Tibial nerve (tissue), 4 donors: ENCODE results near the gene TUB. TPM values are rescaled to one million over a fixed set of nuclear protein-coding genes. Genes with fewer than 3 reads are reported as not detected.

Experiments
- DNase-seq, 2 donors: peaks; one replicate each; pipeline ENCODE4 v3.0.0-alpha.2; 2019; ENCODE audit warnings: low spot score in 2 of 2
- H3K27ac ChIP-seq, 4 donors: fragments of 200-600 bp; sonication (generic) in 3 of 4; one replicate each; pipeline ENCODE4 v1.5.1; 2017 to 2019; ENCODE audit warnings: mild to moderate bottlenecking in 1 of 4
- H3K27me3 ChIP-seq, 2 donors: fragments of 200-600 bp; sonication (generic) in 1 of 2; one replicate each; pipeline versions ENCODE4 v1.5.1 to v1.6.0; 2017 to 2019
- H3K36me3 ChIP-seq, 3 donors: fragments of 200-600 bp; sonication (generic); one replicate each; pipeline ENCODE4 v1.5.1; 2018 to 2019
- H3K4me1 ChIP-seq, 4 donors: fragments of 200-600 bp; sonication (generic) in 3 of 4; one replicate each; pipeline ENCODE4 v1.5.1; 2017 to 2019
- H3K4me3 ChIP-seq, 4 donors: fragments of 200-600 bp; sonication (generic) in 3 of 4; one replicate each; pipeline ENCODE4 v1.5.1; 2017 to 2019; ENCODE audit warnings: mild to moderate bottlenecking in 1 of 4, moderate library complexity in 1 of 4
- H3K9me3 ChIP-seq, 4 donors: fragments of 200-600 bp; sonication (generic) in 3 of 4; one replicate each; pipeline ENCODE4 v1.5.1; 2017 to 2019
- CTCF ChIP-seq, 5 experiments: fragments of 200-600 bp in 3 of 5; fragments of 450-650 bp in 2 of 5; sonication (generic) in 3 of 5; IDR thresholded peaks; one replicate each; pipeline ENCODE4 v1.5.1; 2016 to 2019; ENCODE audit warnings: antibody characterized with exemption in 5 of 5, mild to moderate bottlenecking in 3 of 5, moderate library complexity in 2 of 5
- EP300 ChIP-seq, 2 donors: sonication (generic); formaldehyde crosslinking; IDR thresholded peaks; one replicate each; pipeline ENCODE4 v1.6.1; 2017; ENCODE audit warnings: antibody characterized with exemption in 2 of 2, mild to moderate bottlenecking in 1 of 2
- POLR2A ChIP-seq, 2 donors: fragments of 450-650 bp; IDR thresholded peaks; one replicate each; pipeline ENCODE4 v1.6.1; 2017; ENCODE audit warnings: antibody characterized with exemption in 2 of 2, mild to moderate bottlenecking in 2 of 2, moderate library complexity in 2 of 2
- WGBS, 2 donors: methylation state at CpG; one replicate each; pipeline ENCODE4 v1.1.5; 2018; 5-methylcytosine and 5-hydroxymethylcytosine counted together
- total RNA-seq, 4 donors: library from RNA; depleted of rRNA; stranded (reverse); fragments of >200 nt; gene quantifications; one replicate each; pipeline ENCODE4 v1.1.0, GENCODE V29; 2016

The TUB gene
- total RNA-seq, 4 donors from 2014 or later: 9.3 to 14.5 (median 12.5) TPM

- no peaks in the 10 kb centered on the region for H3K9me3 ChIP-seq
- no peak for DNase-seq
- no peak for TF ChIP-seq CTCF (IDR thresholded peaks at IDR 0.05)
- WGBS, 2 donors: 76 to 79% methylated on average over 2 of the region's 2 CpGs
- no peak overlapping the region for H3K27ac ChIP-seq
- no peak overlapping the region for H3K4me3 ChIP-seq
- no peaks in the 10 kb centered on the region for H3K27me3 ChIP-seq
- H3K4me1 ChIP-seq: peaks cover 0 to 9% (median 0%) of the 10 kb centered on the region in 4 donors
- H3K36me3 ChIP-seq: no peaks in the 10 kb centered on the region
These were observed 5.8 kb upstream of the TUB start for GRCh38 chr11:8075119-8075726.

- Histone ChIP-seq H3K36me3 (no peaks in the 10 kb centered on the region), H3K27me3 (no peaks in the 10 kb centered on the region), H3K4me3 (no peak overlapping the region), H3K9me3 (no peaks in the 10 kb centered on the region), H3K4me1 (peaks cover 0 to 30% (median 3%) of the 10 kb centered on the region in 4 donors), H3K27ac (no peak overlapping the region)
- DNase-seq: no peak
- TF ChIP-seq CTCF (IDR thresholded peaks at IDR 0.05) (no peak), POLR2A (IDR thresholded peaks at IDR 0.05) (no peak), EP300 (IDR thresholded peaks at IDR 0.05) (no peak)
- 78 to 80% methylated on average over 4 of the region's 4 CpGs for WGBS, 2 donors
These were observed 1.8 kb upstream of the TUB start for GRCh38 chr11:8079111-8079675.

- H3K27ac ChIP-seq: no peak overlapping the region
- no peak for DNase-seq
These were observed 841 bp upstream of the TUB start for GRCh38 chr11:8080069-8080670.

DNA sequence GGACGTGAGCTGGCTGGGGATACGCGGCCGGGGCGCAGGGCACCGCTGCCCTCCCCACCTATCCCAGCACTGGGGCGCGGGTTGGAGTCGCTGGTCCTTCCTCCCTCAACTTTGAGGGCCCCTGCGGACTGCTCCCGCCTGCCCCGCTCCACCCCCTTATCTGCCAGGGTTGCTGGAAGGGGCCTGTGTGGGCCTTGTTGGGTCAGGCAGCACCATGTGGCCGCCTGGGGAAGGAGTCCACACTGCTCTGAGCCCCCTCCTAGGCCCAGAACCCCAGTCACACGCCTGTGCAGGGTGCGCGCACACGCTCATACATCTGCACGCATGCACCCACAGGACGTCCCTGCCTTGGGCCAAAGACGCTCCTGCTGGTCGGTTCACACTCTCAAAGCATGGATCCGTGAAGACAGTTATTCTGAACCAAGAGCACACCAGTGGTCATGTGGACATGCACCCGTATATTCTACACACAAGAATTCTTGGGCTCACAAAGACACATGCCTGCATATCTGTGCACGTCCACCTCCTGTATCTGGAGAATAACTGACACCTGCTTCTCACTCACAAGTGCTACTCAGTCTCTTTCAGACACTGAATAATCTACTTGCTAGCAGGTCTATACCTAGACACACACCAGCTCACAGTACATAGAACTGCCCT lies 710 bp downstream of the TUB start:
- Histone ChIP-seq H3K27me3 (no peaks in the 10 kb centered on the region), H3K36me3 (no peaks in the 10 kb centered on the region), H3K4me1 (peaks cover 0 to 42% (median 3%) of the 10 kb centered on the region in 4 donors), H3K27ac (peak overlapping the region in 1 of 4 donors; percentile 66), H3K4me3 (peak overlapping the region; percentile 32 to 72 (median 41)), H3K9me3 (no peaks in the 10 kb centered on the region)
- TF ChIP-seq EP300 (IDR thresholded peaks at IDR 0.05) (no peak), CTCF (IDR thresholded peaks at IDR 0.05) (no peak), POLR2A (IDR thresholded peaks at IDR 0.05) (no peak)
- WGBS, 2 donors: 19 to 50% methylated on average over 1 to 22 of the region's 24 CpGs
- DNase-seq: no peak

More at GRCh38 chr11:8080069-8080670, 841 bp upstream of the TUB start:
- 86% methylated on average over 24 of the region's 24 CpGs for WGBS, 2 donors
- TF ChIP-seq POLR2A (IDR thresholded peaks at IDR 0.05): no peak
- TF ChIP-seq EP300 (IDR thresholded peaks at IDR 0.05): no peak
- TF ChIP-seq CTCF (IDR thresholded peaks at IDR 0.05): no peak
- no peaks in the 10 kb centered on the region for H3K9me3 ChIP-seq
- no peaks in the 10 kb centered on the region for H3K27me3 ChIP-seq
- peak overlapping the region in 1 of 4 donors; percentile 72 for H3K4me3 ChIP-seq
- H3K4me1 ChIP-seq: peaks cover 0 to 30% (median 3%) of the 10 kb centered on the region in 4 donors
- no peaks in the 10 kb centered on the region for H3K36me3 ChIP-seq
